Activated CD4-positive, alpha-beta T cell treated with anti-CD3 and anti-CD28 coated beads for 24 hours (primary cell): ENCODE results near the gene ZNF516.

Experiments used
- DNase-seq, 2 donors: peaks; one replicate each; pipeline ENCODE4 v3.0.0-alpha.2; 2020; ENCODE audit warnings: low read depth in 2 of 2

Gene ZNF516

DNA sequence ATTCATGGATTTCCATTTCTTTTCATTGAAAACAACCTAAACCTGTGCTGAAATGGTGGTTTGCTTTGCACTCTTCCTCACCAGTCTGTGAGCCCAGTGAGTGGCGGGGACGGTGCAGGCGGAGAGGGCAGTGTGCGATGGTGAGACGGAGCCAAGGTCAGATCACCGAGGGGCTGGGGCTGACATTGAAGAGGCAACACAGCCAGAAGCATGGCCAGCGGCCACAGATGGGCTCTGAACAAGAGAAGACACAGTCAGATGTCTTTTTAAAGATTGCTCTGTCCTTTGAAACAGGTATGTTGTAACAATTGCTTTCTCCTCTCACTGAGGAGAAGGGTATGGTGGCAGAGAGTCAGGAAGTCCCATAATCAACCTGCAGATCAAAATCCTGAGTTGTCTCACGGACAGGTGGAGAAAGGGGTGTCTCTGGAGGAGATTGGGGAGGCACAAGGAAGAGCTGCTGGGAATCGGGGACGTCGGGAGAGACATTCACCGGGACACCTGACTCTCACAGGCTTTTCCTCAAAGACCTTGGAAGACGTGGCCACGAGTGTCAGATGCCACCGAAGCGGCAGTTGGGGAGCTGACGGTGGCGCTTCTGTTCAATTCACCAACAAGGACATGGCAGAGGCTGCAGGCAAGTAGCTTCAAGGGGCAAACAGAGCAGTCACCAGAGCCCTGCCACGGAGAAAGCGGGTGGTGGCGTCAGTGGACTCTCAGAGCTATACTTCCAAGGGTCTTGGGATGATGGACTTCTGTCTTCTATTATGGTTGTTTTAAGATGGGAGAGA is 12.1 kb upstream of the ZNF516 start:
- no peak for DNase-seq

DNA sequence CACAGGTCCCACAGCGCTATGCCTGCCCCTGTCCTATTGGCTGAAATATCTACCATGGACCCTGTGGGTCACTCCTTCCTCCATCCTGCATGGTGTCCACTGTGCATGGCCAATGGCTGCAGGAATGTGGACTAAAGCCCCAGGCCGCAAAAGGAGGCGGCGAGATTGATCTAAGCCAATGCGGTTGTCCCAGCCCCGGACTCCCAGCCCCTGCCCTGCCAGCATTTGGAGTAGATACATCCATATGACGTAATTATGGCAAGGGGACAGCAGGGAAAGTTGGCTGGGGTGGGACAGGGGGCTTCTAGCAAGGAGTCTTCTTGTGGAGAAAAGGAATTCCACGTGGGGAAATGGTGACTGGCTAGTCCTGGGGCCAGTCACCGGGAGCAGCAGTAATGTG is 11.4 kb upstream of the ZNF516 start:
- DNase-seq = no peak

DNA sequence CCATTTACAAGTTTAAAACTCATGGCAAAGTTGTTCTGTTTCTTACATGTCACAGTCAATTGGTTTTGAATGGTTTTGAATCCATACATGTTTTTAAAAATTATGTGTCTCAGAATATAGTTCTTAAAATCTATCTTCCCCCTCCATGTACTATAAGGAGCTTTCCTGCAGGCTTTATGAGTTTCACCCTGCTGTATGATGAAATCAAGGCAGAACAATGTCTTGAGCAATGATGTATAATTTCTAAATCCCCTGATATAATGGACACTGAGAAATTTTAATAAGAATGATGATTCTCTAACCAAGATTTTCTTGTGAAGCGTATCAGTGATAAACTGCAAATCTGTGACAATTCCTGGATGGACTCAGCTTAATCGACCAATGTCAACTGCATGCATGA is 10.6 kb upstream of the ZNF516 start:
- DNase-seq = no peak

DNA sequence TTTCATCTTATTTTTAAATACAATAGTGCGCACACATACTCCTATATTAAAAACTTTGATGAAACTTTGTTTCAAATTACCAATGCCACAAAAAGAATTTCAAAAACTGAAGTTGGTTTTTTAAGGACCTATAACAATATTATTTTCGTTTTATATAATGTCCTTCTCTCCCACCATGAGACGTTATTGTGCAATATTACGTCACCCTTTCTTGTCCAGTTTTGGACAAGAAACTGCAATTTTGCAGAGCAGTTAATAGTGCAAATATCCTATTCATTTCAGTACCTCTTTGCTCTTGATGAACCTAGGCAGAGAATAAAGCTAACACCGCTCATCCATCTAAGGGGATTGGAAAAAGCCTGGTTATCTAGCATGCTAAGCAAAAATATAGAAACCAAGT is 9.7 kb upstream of the ZNF516 start:
- DNase-seq = no peak

DNA sequence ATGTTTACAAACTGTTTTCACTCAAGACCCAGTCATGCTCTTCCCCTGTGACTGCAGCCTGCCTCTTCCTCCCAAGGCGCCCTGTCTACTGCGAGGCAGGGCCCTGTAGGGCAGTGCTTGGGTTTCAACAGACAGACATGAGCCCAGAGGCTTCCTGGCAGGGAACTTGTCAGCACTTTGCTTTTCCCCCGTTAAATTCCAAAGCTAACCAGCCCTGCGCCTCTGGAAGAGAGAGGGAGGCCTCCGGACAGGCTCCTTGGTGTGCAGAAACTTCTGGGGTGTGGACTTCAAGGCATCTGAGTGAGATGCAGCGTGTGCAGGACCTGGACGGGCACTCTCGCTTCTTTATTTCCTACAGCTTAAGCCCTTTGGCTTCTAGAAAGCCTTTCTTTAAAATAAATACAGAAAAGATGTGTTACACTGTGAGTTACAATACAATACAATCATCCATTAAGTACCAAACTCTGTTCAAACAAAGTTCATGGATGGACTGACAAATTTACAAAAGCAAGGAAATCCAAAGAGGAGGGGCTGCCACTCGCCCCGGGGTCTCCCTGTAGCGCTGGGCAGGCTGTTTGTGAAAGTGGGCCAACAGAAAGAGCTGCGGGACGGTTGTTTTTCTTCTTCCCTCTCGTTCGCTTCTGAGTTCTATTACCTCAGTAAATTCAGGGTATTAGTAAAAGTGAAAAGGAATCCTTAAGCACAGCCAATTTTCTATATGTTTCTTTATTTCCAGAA is 8.8 kb upstream of the ZNF516 start:
- DNase-seq = no peak

DNA sequence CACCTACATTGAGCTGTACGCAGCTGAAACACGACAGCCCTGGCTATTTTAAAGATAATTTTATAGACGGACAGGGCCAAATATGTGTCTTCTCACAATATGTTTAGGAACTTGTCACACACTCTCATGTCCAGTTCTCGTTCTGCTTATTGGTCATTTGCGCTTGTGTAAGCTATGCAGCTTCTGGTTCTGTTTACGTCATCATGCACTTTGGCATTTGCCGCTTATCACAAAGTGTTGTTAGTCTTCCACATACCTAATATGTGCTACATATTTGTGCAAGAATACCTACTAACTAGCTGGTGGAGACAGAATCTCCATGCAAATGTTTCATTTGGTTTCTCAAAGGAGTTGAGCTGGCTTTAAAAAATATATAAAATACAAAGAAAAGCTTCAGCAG is 7.5 kb upstream of the ZNF516 start:
- no peak for DNase-seq

DNA sequence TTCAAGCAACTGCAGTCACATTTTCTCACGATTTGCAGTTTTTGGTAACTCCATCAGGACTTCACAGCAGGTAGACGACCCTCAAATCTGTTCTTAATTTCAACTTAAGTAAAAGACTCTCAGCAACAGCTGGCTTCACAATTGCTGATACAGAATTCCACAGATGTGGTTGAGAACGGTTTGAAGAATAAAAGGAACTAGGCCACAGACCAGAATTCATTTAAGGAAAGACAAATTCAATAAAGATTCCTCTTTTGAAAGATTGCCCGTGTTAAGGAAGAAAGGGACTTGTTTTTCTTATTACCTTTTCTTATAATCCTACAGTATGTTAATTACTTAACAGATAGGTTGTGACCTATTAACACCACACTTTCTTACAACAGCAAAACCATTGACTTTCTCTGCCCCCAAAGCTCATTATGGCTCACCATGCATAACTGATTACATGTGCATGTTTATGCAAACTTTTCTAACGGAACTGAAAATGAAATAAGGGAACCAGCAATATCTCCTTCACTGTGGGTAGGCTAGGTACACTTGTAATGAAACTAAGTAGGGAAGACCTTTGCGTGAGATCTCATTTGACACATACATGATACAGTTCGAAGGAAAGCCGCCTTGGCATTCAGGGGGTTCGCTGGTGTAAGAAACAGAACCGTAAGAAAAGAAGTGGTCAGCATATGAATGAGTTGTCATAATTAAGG is 4.7 kb upstream of the ZNF516 start:
- no peak for DNase-seq

DNA sequence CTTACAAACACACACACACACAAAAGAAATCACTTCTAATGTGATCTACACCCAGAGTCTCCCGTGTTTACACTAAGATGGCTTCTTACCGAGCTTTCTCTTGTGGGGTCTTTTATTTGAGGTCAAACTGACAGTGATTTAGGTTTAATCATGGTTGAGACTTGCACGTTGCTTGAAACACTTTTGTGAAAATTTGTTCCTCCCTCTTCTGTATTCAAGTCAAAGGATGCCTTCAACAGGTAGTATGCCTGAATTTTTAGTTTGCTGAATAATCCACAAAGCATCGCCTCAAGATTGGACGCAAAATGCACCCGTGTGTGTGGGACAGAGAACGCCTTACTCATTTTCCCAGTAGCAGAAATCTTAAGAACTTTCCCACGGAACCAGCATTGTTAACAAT is 4.0 kb upstream of the ZNF516 start:
- DNase-seq = no peak

DNA sequence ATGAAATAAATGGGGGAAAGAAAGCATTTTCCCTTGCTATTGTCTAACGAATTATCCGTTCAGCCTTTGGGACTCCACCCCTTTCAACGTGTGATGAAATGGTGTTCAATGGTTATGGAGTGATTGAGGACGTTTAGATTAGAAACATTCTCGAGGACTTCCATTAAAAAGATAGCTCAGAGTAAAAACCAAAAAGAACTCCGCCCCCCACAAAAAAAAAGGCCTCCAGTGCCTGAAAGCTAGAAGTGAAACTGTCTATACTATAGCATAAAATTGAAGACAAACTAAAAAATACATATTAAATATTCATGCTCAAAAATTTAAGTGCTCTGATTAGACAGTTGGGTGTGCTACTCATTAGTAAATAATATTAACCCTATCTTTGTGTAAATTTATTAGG is 3.0 kb upstream of the ZNF516 start:
- no peak for DNase-seq

DNA sequence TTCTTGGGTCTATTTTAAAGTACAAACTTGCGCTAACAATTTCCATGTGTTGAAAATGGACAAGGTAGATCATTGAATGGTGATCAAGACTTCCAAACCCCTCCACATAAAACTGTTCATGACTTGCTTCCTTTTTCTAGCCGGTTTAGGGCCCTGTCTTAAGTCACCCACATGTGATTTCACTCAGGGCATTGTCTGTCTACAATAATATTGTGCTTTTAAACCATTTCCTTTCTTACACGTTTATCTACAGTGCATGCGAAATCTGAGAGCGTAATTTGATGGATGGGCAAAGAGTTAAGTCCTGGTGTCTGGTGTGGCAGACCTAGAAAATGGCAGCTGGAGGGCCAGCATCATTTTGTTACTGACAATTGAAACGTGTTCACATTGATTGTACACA is 2.0 kb upstream of the ZNF516 start:
- DNase-seq = no peak

DNA sequence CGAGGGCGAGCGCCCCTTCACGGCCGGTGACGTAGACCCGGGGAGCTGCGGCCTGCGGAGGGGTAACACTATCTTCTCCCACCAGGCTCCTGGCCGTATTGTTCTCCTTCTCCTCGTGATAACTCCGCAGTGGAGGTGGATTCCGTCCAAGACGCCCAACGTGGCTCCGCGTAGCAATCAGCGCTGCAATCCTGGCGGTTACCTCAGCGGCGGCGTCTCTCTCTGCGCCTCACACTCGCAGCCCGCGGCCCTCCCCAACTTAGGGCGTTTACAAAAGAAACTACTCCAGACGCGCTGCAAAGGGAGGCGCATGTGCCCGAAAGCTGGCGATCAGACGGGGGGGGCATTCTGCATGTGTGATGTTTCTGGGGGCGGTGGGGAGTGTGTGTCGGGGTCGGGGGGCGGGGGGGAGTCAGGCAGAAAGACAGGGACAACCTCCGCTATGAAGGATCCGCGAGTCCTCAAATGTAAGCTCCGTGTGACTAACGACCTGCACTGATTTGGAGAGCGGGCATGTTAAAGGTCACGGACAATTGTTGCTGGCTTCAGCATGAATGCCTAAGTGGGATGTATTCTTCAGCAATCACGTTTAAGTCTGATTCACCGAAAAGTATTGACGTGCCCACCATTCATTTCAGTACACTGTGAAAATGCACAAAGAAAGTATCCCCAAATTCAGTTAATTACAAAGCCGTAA is 1.3 kb upstream of the ZNF516 start:
- no peak for DNase-seq

DNA sequence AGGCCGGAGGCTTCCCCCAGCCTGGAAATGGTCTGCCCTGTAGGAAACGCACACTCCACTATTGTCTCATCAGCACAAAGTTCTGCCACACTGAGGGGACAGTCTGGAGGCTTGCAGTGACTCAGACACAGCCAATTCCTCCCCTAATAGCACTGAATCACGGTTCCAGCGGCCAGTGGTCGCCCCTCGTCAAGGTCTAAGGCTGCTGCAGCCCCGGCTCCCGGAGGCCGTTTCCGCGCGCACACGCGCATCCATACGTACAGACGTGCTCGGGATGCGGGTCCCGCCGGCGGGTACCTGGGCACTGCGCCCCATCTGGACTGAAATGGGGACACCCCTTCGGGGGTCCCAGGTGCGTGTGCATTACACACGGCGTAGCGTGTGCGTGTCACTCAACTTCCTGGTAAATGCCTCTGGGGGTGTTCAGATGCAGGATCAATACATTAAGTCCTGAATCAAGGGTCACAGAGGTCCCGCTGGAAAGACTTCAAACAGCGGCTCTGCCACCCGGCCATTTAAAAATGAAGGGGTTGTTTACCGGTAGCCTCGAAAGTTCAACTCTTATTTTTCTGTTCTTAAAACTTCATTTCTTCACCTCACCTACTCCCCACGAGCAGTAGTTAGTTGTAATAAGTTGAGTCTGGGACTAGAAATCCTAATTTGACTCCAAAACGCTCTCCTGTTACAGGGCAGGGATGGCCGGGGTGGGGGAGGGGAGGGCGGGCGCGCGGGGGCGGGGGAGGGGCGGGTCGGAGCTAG is 572 bp upstream of the ZNF516 start:
- no peak for DNase-seq

DNA sequence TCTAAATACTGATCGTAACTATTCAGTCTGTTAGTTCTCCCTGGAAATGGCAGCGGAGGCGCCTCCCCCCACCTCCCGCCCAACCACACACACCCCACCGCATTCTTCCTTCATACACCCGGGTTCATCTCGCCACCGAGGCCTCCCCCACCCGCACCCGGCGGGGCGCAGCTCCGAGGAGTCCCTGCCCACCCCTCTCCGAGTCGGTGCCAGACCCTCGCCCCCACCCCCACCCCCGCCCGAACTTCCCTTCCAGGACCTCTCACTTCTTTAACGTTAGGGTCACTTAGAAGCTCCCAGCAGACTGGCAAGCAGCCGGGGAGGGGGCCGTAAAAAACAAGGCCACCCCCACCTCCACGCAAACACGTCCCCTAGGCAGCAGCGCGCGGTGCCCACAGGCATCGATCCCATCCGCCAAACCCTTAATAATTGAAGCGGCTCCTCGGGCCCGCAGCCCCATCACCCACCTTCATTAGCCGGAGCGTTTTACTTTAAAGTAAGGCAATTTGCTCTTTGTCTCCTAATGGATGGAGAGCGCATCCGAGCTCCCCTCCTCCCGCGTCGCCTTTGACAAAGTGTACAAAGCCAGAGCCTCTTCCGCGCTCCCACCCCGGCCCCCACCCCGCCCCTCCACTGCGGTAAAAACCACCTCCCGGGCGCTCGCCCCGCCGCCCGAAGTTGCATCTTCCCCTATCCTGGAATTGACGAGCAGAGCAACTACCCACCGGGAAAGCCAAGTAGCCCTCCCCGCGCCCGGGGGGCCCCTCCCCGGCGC is 624 bp downstream of the ZNF516 start:
- no peak for DNase-seq

DNA sequence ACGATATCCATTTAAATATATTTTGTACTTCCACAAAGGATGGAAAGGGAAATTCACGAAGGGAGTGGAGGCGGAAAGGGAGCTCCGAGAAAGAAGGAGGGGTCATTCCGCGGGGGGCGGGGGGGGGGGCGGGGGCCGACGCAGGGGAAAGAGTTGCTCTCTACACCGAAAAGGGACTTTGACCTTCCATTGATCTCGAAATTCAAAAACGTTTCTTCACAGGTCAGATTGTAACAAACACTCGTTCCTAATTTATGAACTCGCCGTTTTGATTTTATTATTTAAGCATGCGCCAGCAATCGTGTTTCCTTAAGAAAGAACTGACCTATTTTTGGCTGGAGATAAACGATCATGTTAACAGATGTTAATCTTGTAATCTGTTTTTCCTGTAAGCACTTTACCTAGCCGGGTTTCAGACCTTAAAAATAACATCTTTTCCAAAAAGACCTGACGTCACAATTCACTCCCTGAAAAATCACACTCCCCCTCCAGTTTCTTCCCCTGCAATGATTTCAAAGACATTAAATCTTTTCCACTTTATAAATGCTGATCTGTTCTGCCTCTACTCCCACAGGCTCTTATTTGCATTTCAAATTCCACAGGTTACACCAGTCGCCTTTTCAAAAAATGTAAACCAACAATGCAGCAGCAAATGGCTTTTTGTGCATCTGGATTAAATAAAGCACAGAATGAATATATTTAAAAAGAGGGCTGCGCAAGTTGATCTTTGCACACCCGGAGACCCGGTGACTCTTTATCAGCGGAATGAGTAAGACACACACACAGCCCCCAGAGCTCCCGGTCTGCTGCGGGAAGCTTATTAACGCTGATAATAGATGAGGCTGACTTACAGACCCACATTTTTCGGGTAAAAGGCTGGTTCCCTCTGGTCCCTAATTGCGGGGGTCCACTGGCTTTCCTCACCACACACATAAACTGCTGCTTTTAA is 1.6 kb downstream of the ZNF516 start:
- DNase-seq = no peak

DNA sequence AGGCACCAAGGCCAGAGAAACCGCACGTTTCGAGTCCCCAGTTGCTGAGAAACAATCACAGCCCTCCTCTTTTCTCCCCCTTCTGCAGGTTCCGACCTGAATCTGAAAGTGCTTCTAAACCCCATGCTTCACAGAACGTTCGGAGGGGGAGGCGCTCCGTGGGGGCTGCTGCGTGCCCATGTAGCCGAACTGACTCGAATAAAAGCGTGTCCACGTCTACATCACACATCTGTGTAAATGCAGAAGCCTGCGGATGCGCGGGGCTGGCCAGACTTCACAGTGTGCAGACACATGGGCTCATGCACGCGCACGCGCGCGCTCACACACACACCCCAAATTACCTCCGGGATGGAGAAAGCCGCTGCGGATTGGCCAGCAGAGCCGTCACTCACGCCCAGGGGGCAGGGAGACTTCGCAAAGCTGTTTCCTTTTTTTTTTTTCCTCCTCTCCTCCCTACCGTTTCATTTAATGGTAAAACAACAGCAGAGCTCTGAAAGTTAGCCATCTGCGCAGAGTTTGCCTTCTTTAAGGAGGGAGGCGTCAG is 2.3 kb downstream of the ZNF516 start:
- DNase-seq = peak; percentile 100

DNA sequence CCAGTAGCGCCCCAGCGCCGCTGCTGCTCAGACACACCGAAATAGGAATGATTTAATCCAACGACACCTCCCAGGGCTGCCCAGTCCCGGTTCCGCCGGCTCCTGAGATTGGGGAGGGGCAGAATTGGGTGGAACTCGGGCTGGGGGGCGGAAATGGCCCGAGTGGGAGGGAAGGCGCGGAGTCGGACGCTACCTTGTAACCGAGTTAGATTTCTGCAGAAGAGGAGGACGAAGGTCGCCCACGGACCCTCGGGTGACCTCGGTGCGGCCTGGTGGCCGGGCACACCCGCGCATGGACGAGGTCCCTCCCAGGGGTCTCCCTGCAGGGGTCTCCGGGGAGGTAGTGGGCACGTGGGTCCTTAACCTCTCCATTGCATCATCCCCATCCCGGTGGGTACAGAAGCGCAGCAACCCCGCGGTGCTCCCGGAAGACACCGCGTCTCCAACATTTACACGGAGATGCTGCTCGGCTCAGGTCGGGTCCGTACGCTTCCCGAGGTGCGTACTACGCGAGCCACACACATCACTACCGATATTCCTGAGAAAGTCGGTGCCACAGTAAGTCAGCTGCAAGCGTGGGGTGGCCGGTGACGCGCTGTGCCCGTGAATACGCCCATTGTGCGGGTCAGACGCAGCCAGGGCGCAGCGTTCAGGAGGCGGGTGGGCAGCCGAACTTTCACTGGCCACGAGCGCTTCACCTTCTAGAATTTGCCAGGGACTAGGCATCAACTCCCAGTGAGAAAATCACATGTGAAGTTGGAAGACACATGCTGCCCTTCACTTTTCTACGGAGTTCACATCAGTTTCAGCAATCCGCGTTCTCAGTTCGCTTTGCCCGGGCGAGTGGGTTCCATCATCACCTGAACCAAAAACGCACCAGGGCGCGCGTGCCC is 3.0 kb downstream of the ZNF516 start:
- peak in 1 of 2 donors; percentile 18 for DNase-seq

DNA sequence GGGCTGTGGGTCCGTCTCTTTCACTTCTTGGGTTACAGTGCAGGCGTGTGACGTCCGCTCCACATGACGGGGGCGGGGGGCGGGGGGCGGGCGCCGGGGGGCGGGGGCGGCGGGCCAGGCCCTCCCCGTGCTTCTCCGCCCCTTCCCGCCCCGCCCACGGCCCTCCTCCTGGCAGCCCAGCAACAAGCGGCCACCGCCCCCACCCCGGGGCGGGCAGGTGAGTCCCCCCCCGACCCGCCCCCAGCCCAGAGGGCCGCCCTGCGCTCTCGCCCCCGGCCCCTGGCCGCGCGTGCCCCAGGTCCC is 3.6 kb downstream of the ZNF516 start:
- peak; percentile 52 for DNase-seq
